Measurements from ENCODE around the gene TELO2. TPM values are rescaled to one million over a fixed set of nuclear protein-coding genes. Genes with fewer than 3 reads are reported as not detected.

The TELO2 gene
- total and polyA plus RNA-seq, 11 donors: 11.8 to 29.6 (median 17.0) TPM

GRCh38 chr16:1451702-1452392 is 41.3 kb upstream of the TELO2 start:
- Histone ChIP-seq H3K27ac (no peak overlapping the region), H3K9me3 (no peaks in the 10 kb centered on the region), H3K27me3 (no peaks in the 10 kb centered on the region), H3K4me3 (no peak overlapping the region), H3K4me1 (no peaks in the 10 kb centered on the region), H3K36me3 (peaks cover 0 to 100% (median 87%) of the 10 kb centered on the region in 9 donors)
- ATAC-seq (no peak), DNase-seq (no peak)
- 93 to 95% (median 95%) methylated on average over 17 to 34 of the region's 34 CpGs for WGBS, 4 donors
- intact Hi-C loops (cut with DNase I): no loop called here
- TF ChIP-seq POLR2A (IDR thresholded peaks at IDR 0.05) (no peak), CTCF (IDR thresholded peaks at IDR 0.05) (no peak)

GRCh38 chr16:1452530-1452929 is 40.6 kb upstream of the TELO2 start:
- H3K27ac ChIP-seq: no peak overlapping the region
- no peak for TF ChIP-seq CTCF (IDR thresholded peaks at IDR 0.05)
- TF ChIP-seq POLR2A (IDR thresholded peaks at IDR 0.05): no peak
- intact Hi-C loops (cut with DNase I): no loop called here
- H3K36me3 ChIP-seq: peaks cover 0 to 98% (median 85%) of the 10 kb centered on the region in 9 donors
- WGBS, 4 donors: 94 to 98% (median 95%) methylated on average over 12 to 20 of the region's 20 CpGs
- no peaks in the 10 kb centered on the region for H3K9me3 ChIP-seq
- H3K4me1 ChIP-seq: no peaks in the 10 kb centered on the region
- no peaks in the 10 kb centered on the region for H3K27me3 ChIP-seq
- H3K4me3 ChIP-seq: no peak overlapping the region
- no peak for ATAC-seq
- DNase-seq: no peak

- no peak for DNase-seq
- Histone ChIP-seq H3K9me3 (no peaks in the 10 kb centered on the region), H3K27ac (no peak overlapping the region), H3K4me1 (no peaks in the 10 kb centered on the region), H3K4me3 (no peak overlapping the region), H3K27me3 (no peaks in the 10 kb centered on the region), H3K36me3 (peaks cover 0 to 98% (median 86%) of the 10 kb centered on the region in 9 donors)
- 93 to 97% (median 96%) methylated on average over 13 to 19 of the region's 19 CpGs for WGBS, 4 donors
- TF ChIP-seq POLR2A (IDR thresholded peaks at IDR 0.05): no peak
- no peak for TF ChIP-seq CTCF (IDR thresholded peaks at IDR 0.05)
- no peak for ATAC-seq
- intact Hi-C loops (cut with DNase I): no loop called here
These were observed 39.8 kb upstream of the TELO2 start for GRCh38 chr16:1453316-1453715.

GRCh38 chr16:1454561-1454960 is 38.6 kb upstream of the TELO2 start:
- no peak for ATAC-seq
- DNase-seq: no peak
- Histone ChIP-seq H3K27ac (no peak overlapping the region), H3K9me3 (no peaks in the 10 kb centered on the region), H3K36me3 (peaks cover 0 to 93% (median 84%) of the 10 kb centered on the region in 9 donors), H3K4me3 (no peak overlapping the region), H3K4me1 (no peaks in the 10 kb centered on the region), H3K27me3 (no peaks in the 10 kb centered on the region)
- intact Hi-C loops (cut with DNase I): no loop called here
- WGBS, 4 donors: 89 to 98% (median 94%) methylated on average over 3 to 17 of the region's 17 CpGs
- TF ChIP-seq CTCF (IDR thresholded peaks at IDR 0.05) (no peak), POLR2A (IDR thresholded peaks at IDR 0.05) (no peak)
